GM21619 (cell line): ENCODE measurements around the gene FHOD1.

Experiments
- ATAC-seq: cut with Tn5 transposase; IDR thresholded peaks from one replicate; pipeline ENCODE4 v1.9.1; 2021; ENCODE audit not compliant: unreplicated experiment

The FHOD1 gene

DNA sequence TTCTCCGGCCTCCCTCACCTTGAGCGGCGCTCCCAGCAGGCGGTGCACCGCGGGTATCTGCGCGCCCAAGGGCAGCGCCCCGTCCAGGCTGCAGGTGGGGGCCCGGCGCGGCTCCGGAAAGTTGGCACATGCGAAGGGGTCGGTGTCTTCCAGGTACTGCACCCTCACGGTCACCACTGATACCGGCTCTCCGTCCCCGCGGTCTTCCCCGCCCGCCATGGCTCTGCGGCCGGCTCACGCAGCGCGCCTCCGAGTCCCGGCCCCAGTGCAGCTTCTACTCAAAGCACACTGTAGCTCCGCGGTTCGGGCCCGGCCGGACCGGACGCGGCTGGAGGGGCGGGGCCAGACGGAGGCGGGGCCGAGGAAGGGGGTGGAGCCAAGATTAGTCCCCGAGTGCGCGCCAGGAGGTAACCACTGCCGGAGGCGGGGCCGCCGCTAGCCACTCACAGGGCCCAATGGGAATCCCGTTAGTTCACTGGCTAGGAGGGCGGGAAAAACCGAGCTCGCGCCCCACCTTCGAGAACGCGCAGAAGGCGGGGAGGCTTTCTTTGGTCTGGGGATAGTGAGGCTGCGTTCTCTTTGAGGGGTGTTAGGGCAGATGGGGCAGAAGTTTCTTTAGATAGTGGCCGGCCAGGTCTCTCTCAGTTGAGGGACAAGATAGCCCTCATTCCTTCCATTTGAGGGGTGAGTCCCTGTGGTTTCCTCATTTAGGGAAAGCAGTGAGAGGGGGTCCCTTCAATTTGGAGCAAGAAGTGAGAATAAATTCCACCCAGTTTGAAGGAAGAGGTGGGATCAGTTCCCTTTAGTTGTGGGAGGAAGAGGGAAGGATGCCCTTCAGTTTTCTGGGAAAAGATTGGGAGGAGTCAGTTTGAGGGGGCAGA is at the start of gene FHOD1:
Gene FHOD1, minus strand, starts transcription at position 290 of the 881 bp plus-strand sequence. Its CDS starts 71 bp downstream, at position 219.
- peak; percentile 40 for ATAC-seq

DNA sequence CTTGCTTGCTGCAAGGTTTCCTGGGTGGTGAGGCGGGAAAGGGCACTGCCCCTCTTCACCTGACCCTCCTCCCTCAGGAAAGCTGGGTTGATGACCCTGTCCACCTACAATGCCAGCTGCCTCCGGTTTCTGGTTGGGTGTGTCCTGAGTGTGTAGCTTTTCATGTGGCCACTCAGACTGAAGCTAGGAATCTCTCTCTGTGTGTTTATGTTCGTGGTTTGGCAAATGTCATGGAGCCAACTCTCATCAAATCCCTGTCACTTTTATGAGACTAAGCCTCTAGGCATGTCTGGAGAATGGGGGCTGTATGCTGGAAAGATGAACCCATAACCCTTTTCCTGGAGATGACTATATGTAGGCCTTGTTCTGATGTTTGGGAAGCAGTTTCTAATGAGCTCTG is 49.1 kb upstream of the FHOD1 start:
- no peak for ATAC-seq

DNA sequence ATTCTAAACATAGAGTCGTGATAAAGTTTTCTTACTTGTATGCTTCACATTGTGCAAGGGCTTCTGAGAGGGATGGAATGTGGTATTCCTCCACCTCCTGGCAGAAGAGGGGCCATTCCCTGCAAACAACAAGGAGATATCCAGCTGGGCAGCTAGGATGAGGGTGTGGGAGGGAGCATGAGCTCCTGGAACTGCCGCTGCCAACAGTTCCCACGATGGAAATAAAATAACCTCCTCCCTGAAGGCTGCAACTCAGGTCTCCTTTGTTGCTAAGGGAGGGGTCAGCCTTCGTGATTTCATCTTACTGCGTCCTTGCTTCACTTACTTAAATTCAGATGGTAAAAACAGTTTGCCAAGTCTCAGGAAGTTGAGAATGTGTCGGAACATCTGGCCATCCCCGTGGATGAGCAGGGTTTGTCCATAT is 47.7 kb upstream of the FHOD1 start:
- no peak for ATAC-seq

DNA sequence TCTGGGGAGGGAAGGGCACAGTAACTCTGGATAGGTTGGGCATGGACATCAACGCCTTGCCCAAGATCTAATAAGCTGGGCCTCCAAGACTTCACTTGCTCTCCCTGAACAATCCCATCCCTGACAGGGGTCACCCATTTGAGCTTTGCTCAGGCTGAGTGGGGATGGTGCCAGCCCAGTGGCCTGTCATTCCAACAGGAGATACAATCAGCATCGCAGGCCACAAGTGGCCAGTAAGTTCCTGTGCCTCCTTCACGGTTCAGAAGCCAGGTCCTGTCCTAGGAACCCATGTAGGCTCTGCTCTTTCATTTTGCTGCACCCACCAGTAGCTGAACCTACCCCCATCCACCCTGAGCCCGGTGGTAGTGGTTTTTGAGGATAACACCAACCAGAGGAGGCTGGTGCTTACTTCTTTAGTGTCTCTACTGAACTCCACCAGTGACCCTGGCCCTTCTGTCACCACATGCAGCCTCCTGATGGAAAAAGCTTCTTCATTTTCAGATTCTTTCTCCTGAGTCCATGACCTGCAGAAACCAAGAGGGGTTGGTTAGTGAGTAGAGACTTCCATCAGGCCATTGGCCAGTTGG is 47.0 kb upstream of the FHOD1 start:
- no peak for ATAC-seq

DNA sequence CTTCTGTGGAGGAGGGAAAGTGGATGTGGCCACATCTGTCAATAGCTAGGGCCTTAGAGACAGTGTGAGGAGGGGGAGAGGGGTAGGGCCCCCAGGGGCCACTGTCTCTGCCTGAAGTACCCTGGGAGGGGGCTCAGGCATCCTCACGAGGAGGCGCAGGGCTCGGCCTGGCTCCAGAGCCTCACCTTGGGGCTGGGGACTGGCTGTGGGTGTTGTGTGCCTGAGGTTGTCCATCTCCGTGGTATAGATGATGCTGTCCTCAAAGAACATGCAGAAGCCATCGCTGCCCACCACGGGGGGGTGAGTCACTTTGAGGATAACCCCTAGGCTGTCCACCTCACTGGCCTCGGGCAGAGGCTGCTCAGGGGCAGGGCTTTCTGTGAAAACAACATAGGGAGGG is 44.2 kb upstream of the FHOD1 start:
- no peak for ATAC-seq

DNA sequence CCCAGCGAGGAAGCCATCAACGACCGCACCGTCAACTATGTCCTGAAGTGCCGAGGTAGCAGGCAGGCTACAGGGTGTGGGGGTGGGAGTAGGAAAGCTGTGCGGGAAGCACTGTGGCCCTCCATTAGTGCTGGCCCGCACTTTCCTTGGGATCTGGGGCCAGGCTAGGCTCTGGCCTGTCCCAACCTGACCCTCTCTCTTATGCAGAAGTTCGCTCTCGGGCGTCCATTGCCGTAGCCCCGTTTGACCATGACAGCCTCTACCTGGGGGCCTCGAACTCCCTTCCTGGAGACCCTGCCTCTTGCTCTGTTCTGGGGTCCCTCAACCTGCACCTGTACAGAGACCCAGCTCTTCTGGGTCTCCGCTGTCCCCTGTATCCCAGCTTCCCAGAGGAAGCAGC is 40.7 kb upstream of the FHOD1 start:
- no peak for ATAC-seq

DNA sequence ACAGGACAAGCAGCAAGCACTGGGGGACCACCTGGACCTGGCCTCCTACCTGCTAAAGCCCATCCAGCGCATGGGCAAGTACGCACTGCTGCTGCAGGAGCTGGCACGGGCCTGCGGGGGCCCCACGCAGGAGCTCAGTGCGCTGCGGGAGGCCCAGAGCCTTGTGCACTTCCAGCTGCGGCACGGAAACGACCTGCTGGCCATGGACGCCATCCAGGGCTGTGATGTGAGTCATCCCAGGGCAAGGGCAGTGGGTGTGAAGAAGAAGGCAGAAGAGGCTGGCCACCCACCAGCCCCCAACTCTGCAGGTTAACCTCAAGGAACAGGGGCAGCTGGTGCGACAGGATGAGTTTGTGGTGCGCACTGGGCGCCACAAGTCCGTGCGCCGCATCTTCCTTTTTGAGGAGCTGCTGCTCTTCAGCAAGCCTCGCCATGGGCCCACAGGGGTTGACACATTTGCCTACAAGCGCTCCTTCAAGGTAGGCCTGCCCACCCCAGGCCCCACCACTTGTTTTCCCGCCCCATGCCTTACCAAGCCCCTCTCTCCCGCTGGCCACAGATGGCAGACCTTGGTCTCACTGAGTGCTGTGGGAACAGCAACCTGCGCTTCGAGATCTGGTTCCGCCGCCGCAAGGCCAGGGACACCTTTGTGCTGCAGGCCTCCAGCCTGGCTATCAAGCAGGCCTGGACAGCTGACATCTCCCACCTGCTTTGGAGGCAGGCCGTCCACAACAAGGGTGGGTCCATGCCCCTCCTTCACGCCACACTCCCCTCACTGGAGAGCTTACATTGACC is 39.4 kb upstream of the FHOD1 start:
- ATAC-seq, result no peak

DNA sequence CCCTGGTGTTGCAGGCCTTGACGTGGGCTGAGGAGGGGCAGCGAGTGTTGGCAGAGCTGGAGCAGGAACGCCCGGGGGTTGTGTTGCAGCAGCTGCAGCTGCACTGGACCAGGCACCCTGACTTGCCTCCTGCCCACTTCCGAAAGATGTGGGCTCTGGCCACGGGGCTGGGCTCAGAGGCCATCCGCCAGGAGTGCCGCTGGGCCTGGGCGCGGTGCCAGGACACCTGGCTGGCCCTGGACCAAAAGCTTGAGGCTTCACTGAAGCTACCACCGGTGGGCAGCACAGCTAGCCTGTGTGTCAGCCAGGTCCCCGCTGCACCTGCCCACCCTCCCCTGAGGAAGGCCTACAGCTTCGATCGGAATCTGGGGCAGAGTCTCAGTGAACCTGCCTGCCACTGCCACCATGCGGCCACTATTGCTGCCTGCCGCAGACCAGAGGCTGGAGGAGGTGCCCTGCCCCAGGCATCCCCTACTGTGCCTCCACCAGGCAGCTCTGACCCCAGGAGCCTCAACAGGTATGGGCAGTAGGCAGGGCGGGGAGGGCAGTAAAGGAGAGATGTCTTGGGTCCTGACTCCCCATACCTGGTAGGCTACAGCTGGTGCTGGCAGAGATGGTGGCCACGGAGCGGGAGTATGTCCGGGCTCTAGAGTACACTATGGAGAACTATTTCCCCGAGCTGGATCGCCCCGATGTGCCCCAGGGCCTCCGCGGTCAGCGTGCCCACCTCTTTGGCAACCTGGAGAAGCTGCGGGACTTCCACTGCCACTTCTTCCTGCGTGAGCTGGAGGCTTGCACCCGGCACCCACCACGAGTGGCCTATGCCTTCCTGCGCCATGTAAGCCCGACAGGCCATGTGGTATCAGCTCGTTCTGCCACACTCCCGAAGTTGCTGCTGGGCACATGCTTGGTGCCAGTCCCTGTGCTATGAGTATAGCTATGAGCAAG is 37.7 kb upstream of the FHOD1 start:
- no peak for ATAC-seq

DNA sequence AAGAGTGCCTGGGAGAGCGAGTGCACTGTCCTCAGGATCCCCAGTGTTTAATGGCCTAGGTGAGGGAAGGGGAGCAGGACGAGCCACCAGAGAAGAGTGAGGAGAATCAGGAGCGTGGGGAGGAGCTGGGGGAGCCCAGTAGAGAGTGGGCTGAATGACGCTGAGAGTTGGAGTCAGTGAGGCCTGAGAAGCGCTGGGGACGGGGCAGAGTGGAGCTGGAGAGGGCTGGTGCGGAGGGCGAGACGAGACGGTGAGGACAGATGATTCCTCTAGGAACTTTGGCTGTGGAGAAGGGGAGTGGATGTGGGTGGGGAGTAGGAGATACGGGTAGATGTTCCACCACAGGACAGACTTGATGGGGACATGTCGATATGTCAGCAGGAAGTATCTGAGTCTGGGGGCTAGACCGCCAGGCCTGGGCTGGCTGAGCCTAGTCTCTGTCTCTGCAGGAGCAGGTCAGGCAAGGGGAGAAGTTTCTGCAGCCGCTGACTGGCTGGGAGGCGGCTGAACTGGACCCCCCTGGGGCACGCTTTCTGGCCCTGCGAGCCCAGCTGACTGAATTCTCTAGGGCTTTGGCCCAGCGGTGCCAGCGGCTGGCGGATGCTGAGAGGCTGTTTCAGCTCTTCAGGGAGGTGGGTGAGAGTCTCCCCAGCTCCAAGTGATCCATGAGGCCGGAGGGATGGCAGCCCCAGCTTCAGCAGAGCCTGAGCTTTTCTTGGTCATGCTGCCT is 36.7 kb upstream of the FHOD1 start:
- ATAC-seq, result no peak

DNA sequence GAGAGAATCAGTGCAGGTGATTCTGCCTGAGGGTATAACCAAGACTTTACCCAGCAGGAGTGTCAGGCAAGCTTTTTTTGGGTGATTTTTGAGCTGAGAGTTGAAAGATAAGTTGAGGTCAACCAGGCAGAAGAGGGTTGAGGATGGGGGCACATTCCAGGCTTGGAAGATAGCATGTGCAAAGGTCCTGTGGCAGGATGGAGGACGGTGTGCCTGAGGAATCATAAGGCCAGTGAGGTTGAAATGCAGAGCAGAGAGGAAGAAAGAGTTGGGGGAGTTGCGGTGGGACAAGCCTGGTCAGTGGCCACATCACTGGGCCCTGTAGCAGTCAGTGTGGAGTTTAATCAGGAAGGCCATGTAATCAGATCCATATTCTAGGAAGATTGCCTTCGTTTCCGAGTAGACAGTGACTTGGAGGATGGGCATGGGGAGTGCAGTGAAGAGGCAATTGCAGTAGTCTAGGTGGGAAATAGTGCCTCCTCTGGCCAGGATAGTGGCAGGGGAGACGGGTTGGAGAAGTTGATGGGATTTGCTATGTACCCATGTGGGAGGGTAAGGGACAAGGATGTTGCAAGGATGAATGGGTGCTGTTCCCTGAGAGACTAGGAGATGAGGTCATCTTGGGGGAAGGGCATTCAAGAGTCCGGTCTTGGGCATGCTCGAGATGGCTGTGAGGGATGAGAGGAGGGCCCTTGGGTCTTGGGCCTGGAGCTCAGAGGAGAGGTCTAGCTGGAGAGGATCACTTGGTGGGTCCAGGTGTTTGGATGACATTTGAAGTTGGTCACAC is 36.0 kb upstream of the FHOD1 start:
- ATAC-seq, result no peak

DNA sequence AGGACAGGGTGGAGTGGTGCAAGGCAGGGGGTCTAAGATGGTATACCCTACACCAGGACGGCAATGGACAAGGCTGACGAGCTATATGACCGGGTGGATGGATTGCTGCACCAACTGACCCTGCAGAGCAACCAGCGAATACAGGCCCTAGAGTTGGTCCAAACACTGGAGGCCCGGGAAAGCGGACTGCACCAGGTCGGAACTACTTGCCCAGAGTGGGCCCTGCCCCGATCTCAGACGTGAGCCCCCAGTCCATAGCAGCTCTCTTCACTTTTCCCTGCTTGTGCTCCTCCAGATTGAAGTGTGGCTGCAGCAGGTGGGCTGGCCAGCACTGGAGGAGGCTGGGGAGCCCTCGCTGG is 35.1 kb upstream of the FHOD1 start:
- ATAC-seq, result no peak

DNA sequence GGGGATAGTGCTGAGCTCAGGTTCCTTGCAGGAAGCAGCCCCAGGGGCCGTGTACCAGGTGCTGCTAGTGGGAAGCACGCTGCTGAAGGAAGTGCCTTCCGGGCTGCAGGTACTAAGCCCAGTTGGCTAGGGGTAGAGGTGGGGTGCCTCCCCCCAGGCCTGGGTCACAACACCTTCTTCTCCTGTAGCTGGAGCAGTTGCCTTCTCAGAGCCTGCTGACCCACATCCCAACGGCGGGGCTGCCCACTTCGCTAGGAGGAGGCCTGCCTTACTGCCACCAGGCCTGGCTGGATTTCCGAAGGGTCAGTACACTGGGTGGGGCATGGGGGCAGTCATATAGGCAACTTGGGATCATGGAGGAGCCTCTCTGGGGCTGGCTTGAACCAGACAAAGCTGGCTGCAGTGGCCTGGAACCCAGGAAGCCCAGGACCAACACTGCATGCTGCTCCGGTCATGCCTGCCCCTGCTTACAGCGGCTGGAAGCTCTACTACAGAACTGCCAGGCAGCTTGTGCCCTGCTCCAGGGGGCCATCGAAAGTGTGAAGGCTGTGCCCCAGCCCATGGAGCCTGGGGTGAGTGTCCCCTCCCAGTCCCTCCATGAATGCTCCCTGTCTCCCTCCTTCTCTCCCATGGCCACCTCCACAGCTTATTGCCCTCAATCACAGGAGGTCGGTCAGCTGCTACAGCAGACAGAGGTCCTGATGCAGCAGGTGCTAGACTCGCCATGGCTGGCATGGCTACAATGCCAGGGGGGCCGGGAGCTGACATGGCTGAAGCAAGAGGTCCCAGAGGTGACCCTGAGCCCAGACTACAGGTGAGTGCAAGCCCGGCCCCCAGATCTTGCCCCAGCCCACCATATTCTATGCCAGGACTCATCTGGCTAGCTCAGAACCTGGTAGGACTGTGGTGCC is 34.5 kb upstream of the FHOD1 start:
- no peak for ATAC-seq

DNA sequence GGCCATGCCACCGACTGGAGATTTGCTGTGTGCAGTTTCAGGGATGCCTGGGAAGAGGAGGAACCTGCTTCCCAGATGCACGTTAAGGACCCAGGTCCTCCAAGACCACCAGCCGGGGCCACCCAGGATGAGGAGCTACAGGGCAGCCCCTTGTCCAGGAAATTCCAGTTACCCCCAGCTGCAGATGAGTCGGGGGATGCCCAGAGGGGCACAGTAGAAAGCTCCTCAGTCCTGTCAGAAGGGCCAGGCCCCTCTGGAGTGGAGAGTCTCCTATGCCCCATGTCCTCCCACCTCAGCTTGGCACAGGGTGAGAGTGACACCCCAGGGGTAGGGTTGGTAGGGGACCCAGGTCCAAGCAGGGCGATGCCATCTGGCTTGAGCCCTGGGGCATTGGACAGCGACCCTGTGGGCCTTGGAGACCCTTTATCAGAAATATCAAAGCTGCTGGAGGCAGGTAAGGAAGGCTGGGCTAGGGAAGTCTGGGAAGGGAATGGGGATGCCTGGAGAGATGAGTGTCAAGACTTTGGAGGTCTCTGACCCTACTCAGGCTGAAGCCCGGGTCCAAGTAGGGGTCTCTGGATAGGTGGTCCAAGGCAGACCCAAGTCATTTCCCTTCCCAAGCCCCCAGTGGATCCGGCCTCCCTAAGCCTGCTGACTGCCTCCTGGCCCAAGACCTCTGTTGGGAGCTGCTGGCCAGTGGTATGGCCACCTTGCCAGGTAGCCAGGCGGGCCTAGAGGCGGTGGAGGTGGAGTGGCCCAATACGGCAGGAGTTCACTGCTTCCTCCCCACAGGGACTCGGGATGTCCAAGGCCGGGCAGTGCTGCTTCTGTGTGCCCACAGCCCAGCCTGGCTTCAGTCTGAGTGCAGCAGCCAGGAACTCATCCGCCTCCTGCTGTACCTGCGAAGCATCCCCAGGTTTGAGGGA is 33.1 kb upstream of the FHOD1 start:
- no peak for ATAC-seq

DNA sequence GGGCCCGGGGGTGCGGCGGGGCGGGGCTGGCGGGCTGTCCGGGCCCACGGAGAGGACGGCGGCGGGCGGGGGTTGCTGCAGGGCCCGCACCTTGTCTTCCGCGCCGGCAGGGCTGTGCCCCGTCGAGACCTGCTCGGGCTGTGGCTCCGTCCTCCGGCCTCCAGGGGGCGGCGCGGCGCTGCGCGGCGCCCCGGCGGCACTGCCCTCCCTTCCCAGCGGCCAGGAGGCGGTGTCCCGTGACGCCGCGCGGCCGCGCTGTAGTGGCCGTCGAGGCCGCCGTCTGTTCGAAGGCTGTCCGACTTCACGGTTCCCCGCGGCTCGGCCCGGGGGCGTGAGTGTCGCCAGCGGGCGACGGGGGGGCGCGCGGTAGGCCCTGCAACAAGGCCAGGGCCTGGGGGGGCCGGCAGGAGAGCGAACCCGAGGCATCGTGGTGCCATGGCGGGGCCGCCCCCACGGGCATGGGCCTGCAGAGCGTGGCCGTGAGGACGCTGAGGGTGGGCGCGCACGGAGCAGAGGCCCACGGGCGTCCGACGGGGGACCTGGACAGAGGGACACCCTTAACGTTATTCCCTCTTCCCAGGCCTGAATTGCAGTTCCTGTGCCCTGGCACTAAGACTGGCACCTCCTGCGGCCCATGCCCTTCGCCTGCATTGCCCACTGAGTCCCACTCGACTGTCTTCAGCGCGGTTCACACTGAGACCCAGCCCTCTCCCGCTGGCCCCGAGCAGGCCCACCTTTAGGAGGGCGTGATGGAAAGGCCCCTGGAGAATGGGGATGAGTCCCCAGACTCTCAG is 32.2 kb upstream of the FHOD1 start, which contains the start of gene PLEKHG4:
Gene PLEKHG4, plus strand, starts transcription at position 237 of the 794 bp plus-strand sequence. Its CDS starts 513 bp downstream, at position 750.
- peak; percentile 86 for ATAC-seq

DNA sequence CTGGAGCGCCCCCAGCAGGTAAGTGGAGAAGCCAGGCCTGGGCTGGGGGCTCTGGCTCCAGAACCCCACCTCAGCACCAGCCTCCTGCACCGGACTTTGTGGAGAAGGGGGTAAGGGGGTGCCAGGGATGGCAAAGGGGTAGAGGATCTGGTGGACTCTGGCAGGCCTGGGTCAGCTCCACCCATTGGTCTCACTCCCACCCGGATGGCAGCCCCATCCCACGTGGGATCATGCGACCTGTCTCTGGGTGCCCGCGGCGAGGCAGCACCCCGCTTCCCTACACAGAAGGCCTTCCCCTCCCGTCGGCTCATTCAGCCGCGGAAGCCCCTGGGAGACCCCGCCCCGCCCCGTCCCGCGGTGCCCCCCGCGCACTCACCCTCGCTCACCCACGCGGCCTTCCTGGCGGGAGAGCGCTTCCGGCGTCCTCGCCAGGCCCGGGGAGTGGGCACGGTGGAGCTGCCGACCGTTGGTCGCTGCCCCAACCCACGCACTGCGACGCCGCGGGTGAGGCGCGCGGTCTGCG is 31.6 kb upstream of the FHOD1 start:
- peak; percentile 39 for ATAC-seq
